ENCODE measurements around the gene POMT2.
A peak's percentile ranks its signal among the peaks of the same experiment; 100 is the strongest.

POMT2 gene

DNA sequence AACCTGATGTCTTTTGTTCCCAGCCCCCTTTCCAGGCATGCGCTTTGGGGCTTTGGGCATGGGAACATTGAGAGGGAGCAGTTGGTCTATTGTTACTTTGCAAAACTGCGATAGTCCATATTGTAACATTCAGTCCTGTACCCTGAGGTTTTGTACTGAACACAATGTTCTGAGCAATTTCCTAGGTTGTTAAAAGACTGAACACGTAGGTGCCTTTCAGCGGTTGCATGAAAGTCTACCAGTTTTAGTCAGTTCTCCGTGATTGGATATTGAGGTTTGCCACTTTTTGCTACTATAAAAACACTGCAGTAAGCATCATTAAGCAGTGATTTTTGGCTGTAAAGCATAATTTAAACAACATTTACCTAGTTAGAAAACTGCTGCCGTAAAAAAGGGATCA lies 69.8 kb downstream of the POMT2 start:
- TF ChIP-seq CTCF (conservative IDR thresholded peaks at IDR 0.05; ENCODE audit: control insufficient read depth, insufficient read depth, low read depth, low read length) = no peak
- DNase-seq (ENCODE audit: low read depth) = no peak
- no peak overlapping the region for H3K4me3 ChIP-seq (ENCODE audit: control insufficient read depth, low read depth, low read length)

DNA sequence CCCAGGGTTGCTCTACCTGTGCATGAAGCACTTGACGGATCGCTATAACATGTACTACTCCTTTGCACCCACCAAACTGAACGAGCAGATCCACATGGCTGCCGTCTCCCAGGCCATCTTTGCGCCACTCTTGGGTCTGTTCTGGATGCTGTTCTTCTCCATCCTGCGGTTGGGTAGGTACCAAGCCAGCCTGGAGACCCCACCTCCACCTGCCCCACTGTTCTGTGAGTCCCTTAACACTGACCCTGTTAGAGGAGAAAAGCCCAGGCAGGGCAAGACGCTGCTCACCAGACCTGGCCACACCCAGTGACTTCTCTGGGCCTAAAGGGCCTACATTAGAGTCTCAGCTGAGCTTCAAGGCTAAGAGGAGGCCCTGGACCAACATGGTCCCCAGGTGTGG lies 71.4 kb downstream of the POMT2 start:
- no peak overlapping the region for H3K4me3 ChIP-seq (ENCODE audit: control insufficient read depth, low read depth, low read length)
- TF ChIP-seq CTCF (conservative IDR thresholded peaks at IDR 0.05; ENCODE audit: control insufficient read depth, insufficient read depth, low read depth, low read length) = no peak
- no peak for DNase-seq (ENCODE audit: low read depth)

- DNase-seq (ENCODE audit: low read depth) = peak; percentile 6
- no peak overlapping the region for H3K4me3 ChIP-seq (ENCODE audit: control insufficient read depth, low read depth, low read length)
- no peak for TF ChIP-seq CTCF (conservative IDR thresholded peaks at IDR 0.05; ENCODE audit: control insufficient read depth, insufficient read depth, low read depth, low read length)
Measured at GRCh38 chr14:77248666-77249065, 72.0 kb downstream of the POMT2 start.

GRCh38 chr14:77246784-77247183 lies 73.9 kb downstream of the POMT2 start:
- no peak overlapping the region for H3K4me3 ChIP-seq (ENCODE audit: control insufficient read depth, low read depth, low read length)
- no peak for TF ChIP-seq CTCF (conservative IDR thresholded peaks at IDR 0.05; ENCODE audit: control insufficient read depth, insufficient read depth, low read depth, low read length)
- no peak for DNase-seq (ENCODE audit: low read depth)

DNA sequence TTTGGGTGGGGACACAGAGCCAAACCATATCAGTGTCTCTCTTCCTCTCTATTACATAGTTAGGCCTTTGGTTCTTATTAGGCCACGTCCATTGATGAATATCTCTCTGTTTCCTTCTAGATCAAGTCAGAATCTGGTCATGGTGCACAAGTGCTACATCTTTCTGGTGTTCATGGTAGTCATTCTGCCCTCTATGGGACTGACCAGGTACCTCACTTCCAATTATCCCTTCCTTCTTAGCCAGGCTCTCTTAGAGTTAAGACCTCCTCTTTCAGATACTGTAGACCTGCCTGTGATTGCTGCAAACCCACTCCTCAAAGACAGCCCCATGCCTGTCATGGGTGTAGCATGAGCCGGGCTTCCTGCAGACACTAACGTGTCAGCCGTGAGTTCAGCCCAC lies 74.9 kb downstream of the POMT2 start:
- no peak overlapping the region for H3K4me3 ChIP-seq (ENCODE audit: control insufficient read depth, low read depth, low read length)
- peak; percentile 7 for TF ChIP-seq CTCF (conservative IDR thresholded peaks at IDR 0.05; ENCODE audit: control insufficient read depth, insufficient read depth, low read depth, low read length)
- DNase-seq (ENCODE audit: low read depth) = peak; percentile 1

DNA sequence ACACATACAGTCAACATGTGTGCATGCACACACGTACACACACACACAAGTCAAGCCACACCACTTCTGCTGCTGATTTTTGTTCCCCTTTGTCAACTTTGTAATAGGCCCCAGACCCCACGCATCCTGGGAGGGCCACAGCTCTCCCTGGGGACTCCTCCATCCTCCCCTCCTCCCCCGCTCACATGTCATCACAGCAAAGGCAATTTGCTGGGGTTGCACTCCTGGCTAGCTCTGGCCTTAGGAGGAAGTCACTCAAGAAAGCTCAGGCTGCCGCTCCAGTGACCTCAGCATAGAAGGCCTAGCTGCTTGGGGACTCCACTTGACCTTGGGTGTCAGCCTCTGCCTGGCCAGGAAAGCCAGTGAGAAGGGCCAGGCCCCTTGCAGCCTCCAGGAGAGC lies 76.8 kb downstream of the POMT2 start:
- no peak for DNase-seq (ENCODE audit: low read depth)
- no peak for TF ChIP-seq CTCF (conservative IDR thresholded peaks at IDR 0.05; ENCODE audit: control insufficient read depth, insufficient read depth, low read depth, low read length)

GRCh38 chr14:77242752-77243151 lies 77.9 kb downstream of the POMT2 start:
- TF ChIP-seq CTCF (conservative IDR thresholded peaks at IDR 0.05; ENCODE audit: control insufficient read depth, insufficient read depth, low read depth, low read length) = no peak
- no peak for DNase-seq (ENCODE audit: low read depth)
- no peak overlapping the region for H3K4me3 ChIP-seq (ENCODE audit: control insufficient read depth, low read depth, low read length)

More for the DNA sequence above, 76.8 kb downstream of the POMT2 start:
- no peak overlapping the region for H3K4me3 ChIP-seq (ENCODE audit: control insufficient read depth, low read depth, low read length)
